HG02759 (cell line): Measurements from ENCODE around the gene UBQLN4.

Experiments
- ATAC-seq: cut with Tn5 transposase; IDR thresholded peaks from one replicate; pipeline ENCODE4 v1.9.1; 2021; ENCODE audit warnings: mild to moderate bottlenecking, moderate library complexity; ENCODE audit not compliant: unreplicated experiment

UBQLN4 gene

DNA sequence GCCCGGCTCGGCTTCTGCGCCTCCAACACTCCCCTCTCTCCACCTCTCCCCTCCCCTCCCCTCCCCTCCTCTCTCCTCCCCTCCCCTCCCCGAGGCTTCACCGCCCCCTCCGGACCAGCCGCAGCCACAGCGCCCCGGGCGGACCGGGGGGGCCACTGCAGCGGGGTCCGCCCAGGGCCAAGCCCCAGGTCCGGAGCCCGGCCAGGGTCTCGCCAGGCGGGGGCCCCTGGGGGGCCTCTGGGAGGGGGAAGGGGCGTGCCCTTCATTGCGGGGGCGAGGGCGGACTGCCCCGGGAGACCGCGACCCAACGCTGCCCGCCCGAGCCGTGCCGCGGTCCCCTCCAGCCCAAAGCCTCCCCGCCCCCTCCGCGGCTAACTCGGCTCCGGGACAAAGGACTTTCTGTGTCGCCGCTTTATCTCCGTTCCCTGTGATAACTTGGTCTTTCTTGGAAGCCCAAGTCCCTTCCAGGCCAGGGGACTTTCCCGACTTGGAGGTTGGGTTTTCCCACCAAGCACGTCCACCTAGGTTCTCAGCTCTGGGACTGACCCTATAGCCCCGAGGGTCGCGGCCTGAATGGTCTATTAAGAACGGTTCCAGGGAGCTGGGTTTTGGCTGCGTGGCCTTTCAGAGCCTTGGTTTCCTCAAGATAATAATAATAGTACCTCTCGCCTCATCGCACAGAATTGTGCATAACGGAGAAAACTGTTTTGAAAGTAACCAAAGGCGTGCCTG lies at the start of gene UBQLN4:
Gene UBQLN4, minus strand, starts transcription at position 31 of the 732 bp plus-strand sequence. CDS start 97 bp downstream, outside the sequence.
- peak; percentile 59 for ATAC-seq

- ATAC-seq, result no peak
These were observed 49.3 kb upstream of the UBQLN4 start for GRCh38 chr1:156102633-156103511.

- ATAC-seq, result no peak
These were observed 48.3 kb upstream of the UBQLN4 start for GRCh38 chr1:156101880-156102279.

- no peak for ATAC-seq
These were observed 46.8 kb upstream of the UBQLN4 start for GRCh38 chr1:156100205-156100995.

DNA sequence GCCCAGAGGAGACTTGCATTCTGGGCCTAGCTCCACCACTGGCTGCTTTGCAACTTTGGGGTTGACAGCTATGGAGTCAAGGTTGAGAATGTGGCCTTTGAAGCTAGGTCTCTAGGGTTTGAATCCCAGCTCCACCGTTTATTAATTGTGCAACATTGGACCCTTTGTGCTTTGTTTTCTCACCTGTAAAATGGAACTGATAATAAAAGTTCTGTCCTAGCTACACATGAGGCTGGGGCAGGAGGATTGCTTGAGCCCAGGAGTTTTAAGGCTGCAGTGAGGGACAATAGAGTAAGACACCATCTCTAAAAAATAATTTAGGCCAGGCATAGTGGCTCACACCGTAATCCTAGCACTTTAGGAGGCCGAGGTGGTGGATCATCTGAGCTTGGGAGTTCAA lies 45.7 kb upstream of the UBQLN4 start:
- ATAC-seq, result no peak

GRCh38 chr1:156098784-156099183 lies 45.2 kb upstream of the UBQLN4 start:
- ATAC-seq, result no peak

DNA sequence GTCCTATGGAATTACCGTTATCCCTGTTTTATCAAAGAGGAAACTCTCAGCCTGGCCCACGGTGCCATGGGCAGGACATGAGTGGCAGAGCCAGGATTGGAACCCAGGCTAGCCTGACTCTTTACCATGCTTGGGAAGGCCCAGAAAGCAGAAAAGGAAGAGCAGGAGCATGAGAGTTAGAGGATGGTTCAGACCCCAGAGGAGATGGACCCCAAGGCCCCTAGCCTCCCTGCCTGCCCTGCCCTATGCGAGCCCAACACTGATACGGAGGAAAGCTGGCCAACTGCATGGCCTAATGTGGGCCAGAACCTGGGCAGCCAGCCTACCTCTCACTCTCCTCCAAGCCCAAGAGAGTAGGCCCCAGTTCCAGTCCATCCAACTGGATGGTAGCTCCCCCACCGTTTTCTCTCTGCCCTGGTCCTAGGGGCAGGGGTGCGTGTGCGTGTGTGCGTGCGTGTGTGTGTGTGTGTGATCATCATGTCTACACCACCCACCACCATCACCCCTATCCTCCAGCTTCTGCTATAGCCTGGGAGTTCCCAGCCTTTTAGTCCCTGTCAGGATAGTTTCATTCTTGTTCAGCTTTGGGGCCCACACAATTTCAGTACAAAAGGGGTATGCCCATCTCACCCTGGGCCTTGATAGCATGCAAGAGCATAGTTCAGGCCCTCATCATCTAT lies 44.0 kb upstream of the UBQLN4 start:
- no peak for ATAC-seq

- peak; percentile 73 for ATAC-seq
These were observed 43.2 kb upstream of the UBQLN4 start for GRCh38 chr1:156096640-156097391.

GRCh38 chr1:156095906-156096508 lies 42.4 kb upstream of the UBQLN4 start:
- no peak for ATAC-seq

- ATAC-seq, result no peak
These were observed 38.0 kb upstream of the UBQLN4 start for GRCh38 chr1:156091610-156092009.

DNA sequence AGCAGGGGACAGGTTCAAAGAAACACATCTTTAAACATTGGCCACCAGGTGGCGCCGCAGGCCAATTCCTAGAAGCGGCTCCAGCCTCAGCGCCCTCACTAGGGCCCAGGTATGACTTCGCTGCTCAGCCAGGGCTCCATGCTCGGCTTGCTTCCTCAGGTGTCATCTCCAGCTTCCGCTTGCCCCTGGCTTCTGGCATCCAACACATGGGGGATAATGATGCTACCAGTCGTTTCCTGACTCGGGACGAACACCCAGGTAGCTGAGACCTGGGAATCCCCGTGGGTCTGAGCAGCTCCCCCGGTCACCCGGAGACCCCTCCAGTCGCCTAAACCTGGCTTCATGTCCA lies 37.2 kb upstream of the UBQLN4 start:
- peak; percentile 71 for ATAC-seq

GRCh38 chr1:156090138-156090839 lies 36.7 kb upstream of the UBQLN4 start:
- no peak for ATAC-seq

GRCh38 chr1:156089704-156090103 lies 36.1 kb upstream of the UBQLN4 start:
- ATAC-seq, result no peak

- ATAC-seq, result no peak
These were observed 32.7 kb upstream of the UBQLN4 start for GRCh38 chr1:156086256-156086662.

DNA sequence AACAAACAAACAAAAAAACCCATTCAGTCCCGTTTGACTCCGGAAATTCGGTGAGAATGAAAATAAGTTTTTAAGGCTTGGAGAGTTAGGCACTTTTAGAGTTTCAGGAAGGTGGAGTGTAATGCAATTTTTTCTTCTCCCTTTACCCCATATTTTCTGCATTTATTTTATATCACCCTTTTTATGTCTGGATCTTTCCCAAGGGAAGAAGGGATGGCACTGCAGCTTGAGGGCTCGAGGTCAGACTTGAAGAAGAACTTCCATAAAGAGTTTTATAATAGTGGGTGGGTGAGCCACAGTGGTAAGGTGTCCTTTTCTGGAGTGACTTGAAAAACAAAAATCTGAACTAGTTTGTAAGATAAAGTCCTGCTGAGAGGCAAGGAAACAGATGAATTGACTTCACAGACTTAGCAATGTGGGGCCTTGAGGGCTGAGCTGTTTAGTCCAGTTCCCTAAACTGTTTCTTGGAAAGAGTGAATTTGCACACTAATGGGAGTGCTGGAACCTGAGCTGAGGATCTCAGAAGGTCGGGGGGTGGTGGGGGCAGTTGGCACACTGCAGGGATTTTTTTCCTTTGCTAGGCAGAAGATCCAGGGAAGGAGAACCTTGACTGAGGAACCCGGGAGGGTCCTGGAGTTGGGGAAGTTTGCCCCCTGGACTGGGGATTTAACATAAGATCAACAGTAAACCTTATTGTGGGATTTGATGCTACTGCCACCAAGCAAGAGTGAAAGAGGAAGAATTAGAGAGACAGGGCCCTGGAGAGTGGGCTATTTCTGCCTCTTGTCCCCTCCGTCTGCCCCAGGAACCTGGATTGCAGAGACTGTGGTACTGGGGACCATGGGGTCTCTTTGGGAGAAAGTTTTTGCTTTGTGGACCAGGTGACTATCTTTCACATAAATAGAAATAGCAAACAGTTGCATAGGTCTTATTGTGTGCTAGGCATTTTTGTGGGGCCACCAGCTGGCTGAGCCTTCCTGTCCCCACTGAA lies 30.5 kb upstream of the UBQLN4 start:
- ATAC-seq, result no peak

- ATAC-seq, result no peak
These were observed 28.9 kb upstream of the UBQLN4 start, which contains the start of gene MEX3A for GRCh38 chr1:156082309-156083091. MEX3A (minus strand) TSS chr1:156082465; CDS start chr1:156081998, 467 bp downstream.

DNA sequence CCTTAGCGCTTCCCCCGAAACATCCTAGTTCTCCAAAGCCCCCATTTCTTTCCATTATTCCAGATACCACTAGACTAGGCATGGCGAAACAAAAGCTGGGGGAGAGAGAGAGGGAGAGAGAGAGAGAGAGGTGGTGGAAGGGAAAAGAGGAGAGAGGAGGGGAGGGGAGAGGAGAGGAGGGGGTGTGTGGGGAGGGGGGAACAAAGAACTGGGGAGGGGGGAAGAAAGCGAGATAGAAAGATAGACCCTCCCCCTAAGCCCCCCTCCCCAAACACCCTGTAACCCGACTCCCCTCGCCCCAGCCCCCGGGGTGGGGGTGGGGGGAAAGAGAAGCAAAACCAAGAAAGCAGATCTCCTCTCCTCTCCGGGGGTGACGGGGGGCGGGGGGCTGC lies 28.3 kb upstream of the UBQLN4 start:
- ATAC-seq, result no peak
